GM23248 (cell line): ENCODE measurements around the gene ERMAP.
"Not testable (repeated sequence)": the region's sequence is repeated elsewhere in the genome, so short reads cannot be mapped to it uniquely, and the experiment has no call there.

Source experiments
- EZH2 ChIP-seq: fragments of 200-600 bp; sonication (generic); IDR thresholded peaks from 2 replicates; pipeline ENCODE4 v1.6.1; 2018; ENCODE audit warnings: antibody characterized with exemption, mild to moderate bottlenecking; ENCODE audit not compliant: insufficient read depth, poor library complexity, severe bottlenecking
- EZH2phosphoT487 ChIP-seq: fragments of 200-600 bp; sonication (generic); IDR thresholded peaks from 2 replicates; pipeline ENCODE4 v1.6.1; 2018; ENCODE audit warnings: antibody characterized with exemption, moderate library complexity, mild to moderate bottlenecking, low read depth; ENCODE audit not compliant: insufficient read depth

DNA sequence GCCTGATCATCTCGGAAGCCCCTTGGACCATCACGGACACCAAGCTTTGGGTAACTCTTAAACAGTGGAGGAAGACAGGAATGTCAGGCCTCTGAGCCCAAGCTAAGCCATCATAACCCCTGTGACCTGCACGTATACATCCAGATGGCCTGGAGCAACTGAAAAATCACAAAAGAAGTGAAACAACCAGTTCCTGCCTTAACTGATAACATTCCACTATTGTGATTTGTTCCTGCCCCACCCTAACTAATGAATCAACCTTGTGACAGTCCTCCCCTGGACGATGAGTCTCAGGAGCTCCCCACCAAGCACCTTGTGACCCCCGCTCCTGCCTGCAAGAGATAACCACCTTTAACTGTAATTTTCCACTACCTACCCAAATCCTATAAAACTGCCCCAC lies 42.4 kb downstream of the ERMAP start:
- not testable (repeated sequence) for TF ChIP-seq EZH2, EZH2phosphoT487
